Measurements from ENCODE around the gene ATXN2.
"Not testable (repeated sequence)": the region's sequence is repeated elsewhere in the genome, so short reads cannot be mapped to it uniquely, and the experiment has no call there.

Gene ATXN2

GRCh38 chr12:111406474-111407376 is 192.4 kb downstream of the ATXN2 start:
- no peak for DNase-seq (ENCODE audit: extremely low read depth in 1 of 2, low read depth in 1 of 2)

GRCh38 chr12:111405859-111406473 is 193.1 kb downstream of the ATXN2 start, which contains the start of gene SH2B3:
Gene SH2B3 (plus strand): TSS chr12:111405923. CDS start chr12:111418146, 12,223 bp downstream.
- DNase-seq (ENCODE audit: extremely low read depth in 1 of 2, low read depth in 1 of 2) = peak; percentile 48 to 68

- peak; percentile 97 to 99 for DNase-seq (ENCODE audit: extremely low read depth in 1 of 2, low read depth in 1 of 2)
These were observed 193.8 kb downstream of the ATXN2 start for GRCh38 chr12:111405149-111405858.

GRCh38 chr12:111404362-111405148 is 194.6 kb downstream of the ATXN2 start:
- peak in 1 of 2 donors; percentile 27 for DNase-seq (ENCODE audit: extremely low read depth in 1 of 2, low read depth in 1 of 2)

- not testable (repeated sequence) for DNase-seq (ENCODE audit: extremely low read depth in 1 of 2, low read depth in 1 of 2)
These were observed 196.7 kb downstream of the ATXN2 start for GRCh38 chr12:111402490-111402824.

All from activated CD8-positive, alpha-beta memory T cell treated with anti-CD3 and anti-CD28 coated beads for 1 hour (primary cell).